OCI-LY1 (cell line): Measurements from ENCODE around the gene FAM151A.
"Not testable (repeated sequence)": the region's sequence is repeated elsewhere in the genome, so short reads cannot be mapped to it uniquely, and the experiment has no call there.

Source experiments
- H2AFZ ChIP-seq: fragments of 200-600 bp; sonication (generic), shearing (Covaris generic); 2 replicates; pipeline ENCODE4 v1.6.0; 2014; ENCODE audit warnings: antibody characterized with exemption, mild to moderate bottlenecking, low read length
- H3F3A ChIP-seq: fragments of 200-600 bp; sonication (generic), shearing (Covaris generic); 2 replicates; pipeline ENCODE4 v1.6.0; 2014; ENCODE audit warnings: mild to moderate bottlenecking, antibody characterized with exemption, low read length, moderate library complexity; ENCODE audit not compliant: insufficient read depth
- H3K27ac ChIP-seq: fragments of 200-600 bp; sonication (generic); 2 replicates; pipeline ENCODE4 v1.5.1; 2014; ENCODE audit warnings: low read length, mixed run types, mild to moderate bottlenecking, low read depth; ENCODE audit not compliant: poor library complexity, severe bottlenecking
- H3K27me3 ChIP-seq: fragments of 200-600 bp; sonication (generic); 2 replicates; pipeline ENCODE4 v1.6.0; 2014; ENCODE audit warnings: antibody characterized with exemption, mild to moderate bottlenecking, low read length, moderate library complexity; ENCODE audit not compliant: insufficient read depth
- H3K36me3 ChIP-seq: fragments of 200-600 bp; sonication (generic); 2 replicates; pipeline ENCODE4 v1.6.1; 2014; ENCODE audit warnings: mild to moderate bottlenecking, antibody characterized with exemption, low read length, moderate library complexity, mixed read lengths; ENCODE audit not compliant: insufficient read depth
- H3K4me1 ChIP-seq: fragments of 200-600 bp; sonication (generic); 2 replicates; pipeline ENCODE4 v1.5.1; 2014; ENCODE audit warnings: mild to moderate bottlenecking, low read length, moderate library complexity; ENCODE audit not compliant: insufficient read depth, severe bottlenecking
- H3K4me2 ChIP-seq: fragments of 200-600 bp; sonication (generic), shearing (Covaris generic); 2 replicates; pipeline ENCODE4 v1.6.1; 2014; ENCODE audit warnings: low read length
- H3K4me3 ChIP-seq: fragments of 200-600 bp; sonication (generic); 2 replicates; pipeline ENCODE4 v1.5.1; 2014; ENCODE audit warnings: low read length, low read depth, mild to moderate bottlenecking, mixed read lengths; ENCODE audit not compliant: poor library complexity, severe bottlenecking
- H3K79me2 ChIP-seq: fragments of 200-600 bp; shearing (Covaris generic); 2 replicates; pipeline ENCODE4 v1.6.1; 2016; ENCODE audit warnings: mixed run types, low read length, mixed read lengths; ENCODE audit not compliant: insufficient read depth
- H3K9ac ChIP-seq: fragments of 200-600 bp; sonication (generic), shearing (Covaris generic); 2 replicates; pipeline ENCODE4 v1.6.1; 2014; ENCODE audit warnings: mild to moderate bottlenecking, low read length, mixed read lengths
- H3K9me2 ChIP-seq: fragments of 200-600 bp; sonication (generic), shearing (Covaris generic); 2 replicates; pipeline ENCODE4 v1.6.1; 2014; ENCODE audit warnings: low read depth, mild to moderate bottlenecking, low read length, mixed read lengths
- H3K9me3 ChIP-seq: fragments of 200-600 bp; shearing (Covaris generic); 2 replicates; pipeline ENCODE4 v1.6.1; 2014; ENCODE audit warnings: low read length, mixed read lengths
- H4K20me1 ChIP-seq: fragments of 200-600 bp; sonication (generic), shearing (Covaris generic); 2 replicates; pipeline ENCODE4 v1.6.0; 2016; ENCODE audit warnings: mild to moderate bottlenecking, low read length; ENCODE audit not compliant: insufficient read depth
- CTCF ChIP-seq: fragments of 200-600 bp; sonication (generic), shearing (Covaris generic); IDR thresholded peaks from 2 replicates; pipeline ENCODE4 v1.5.1; 2017; ENCODE audit warnings: mild to moderate bottlenecking, antibody characterized with exemption, low read length, moderate library complexity, mixed read lengths
- EZH2 ChIP-seq: fragments of 200-600 bp; sonication (generic), shearing (Covaris generic); IDR thresholded peaks from 2 replicates; pipeline ENCODE4 v1.8.0; 2017; ENCODE audit warnings: borderline replicate concordance, mixed run types, mild to moderate bottlenecking, antibody characterized with exemption, low read length, moderate library complexity, mixed read lengths

Gene FAM151A

DNA sequence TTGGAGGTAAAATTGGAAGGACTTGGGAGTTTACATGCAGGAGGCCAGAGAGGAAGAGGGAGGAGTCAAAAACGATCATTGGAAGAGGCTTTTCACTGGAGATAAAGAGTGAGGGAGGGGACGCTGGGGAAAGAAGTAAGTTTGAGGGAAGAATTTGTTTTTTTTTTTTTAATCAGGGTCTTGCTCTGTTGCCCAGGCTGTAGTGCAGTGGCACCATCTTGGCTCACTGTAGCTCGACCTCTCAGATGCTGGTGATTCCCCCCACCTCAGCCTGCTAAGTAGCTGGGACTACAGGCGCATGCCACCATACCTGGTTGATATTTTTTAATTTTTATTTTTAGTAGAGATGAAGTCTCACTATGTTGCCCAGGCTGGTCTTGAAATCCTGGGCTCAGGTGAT, 17.0 kb upstream of the FAM151A start:
- H2AFZ ChIP-seq = no peak overlapping the region
- no peaks in the 10 kb centered on the region for H3K4me1 ChIP-seq
- H3K4me3 ChIP-seq = no peak overlapping the region
- no peaks in the 10 kb centered on the region; the same call in 1 of the 2 replicates for H3K36me3 ChIP-seq
- H3K9me2 ChIP-seq = no peaks in the 10 kb centered on the region
- no peaks in the 10 kb centered on the region for H3F3A ChIP-seq
- no peak overlapping the region for H3K9ac ChIP-seq
- peaks cover 7% of the 10 kb centered on the region; the same call in 1 of the 2 replicates for H3K9me3 ChIP-seq
- H3K27ac ChIP-seq = no peak overlapping the region
- H3K79me2 ChIP-seq = no peaks in the 10 kb centered on the region
- no peaks in the 10 kb centered on the region; the same call in 1 of the 2 replicates for H3K27me3 ChIP-seq
- no peak for TF ChIP-seq CTCF
- no peak for TF ChIP-seq EZH2
- no peak overlapping the region for H3K4me2 ChIP-seq
- H4K20me1 ChIP-seq = no peaks in the 10 kb centered on the region

DNA sequence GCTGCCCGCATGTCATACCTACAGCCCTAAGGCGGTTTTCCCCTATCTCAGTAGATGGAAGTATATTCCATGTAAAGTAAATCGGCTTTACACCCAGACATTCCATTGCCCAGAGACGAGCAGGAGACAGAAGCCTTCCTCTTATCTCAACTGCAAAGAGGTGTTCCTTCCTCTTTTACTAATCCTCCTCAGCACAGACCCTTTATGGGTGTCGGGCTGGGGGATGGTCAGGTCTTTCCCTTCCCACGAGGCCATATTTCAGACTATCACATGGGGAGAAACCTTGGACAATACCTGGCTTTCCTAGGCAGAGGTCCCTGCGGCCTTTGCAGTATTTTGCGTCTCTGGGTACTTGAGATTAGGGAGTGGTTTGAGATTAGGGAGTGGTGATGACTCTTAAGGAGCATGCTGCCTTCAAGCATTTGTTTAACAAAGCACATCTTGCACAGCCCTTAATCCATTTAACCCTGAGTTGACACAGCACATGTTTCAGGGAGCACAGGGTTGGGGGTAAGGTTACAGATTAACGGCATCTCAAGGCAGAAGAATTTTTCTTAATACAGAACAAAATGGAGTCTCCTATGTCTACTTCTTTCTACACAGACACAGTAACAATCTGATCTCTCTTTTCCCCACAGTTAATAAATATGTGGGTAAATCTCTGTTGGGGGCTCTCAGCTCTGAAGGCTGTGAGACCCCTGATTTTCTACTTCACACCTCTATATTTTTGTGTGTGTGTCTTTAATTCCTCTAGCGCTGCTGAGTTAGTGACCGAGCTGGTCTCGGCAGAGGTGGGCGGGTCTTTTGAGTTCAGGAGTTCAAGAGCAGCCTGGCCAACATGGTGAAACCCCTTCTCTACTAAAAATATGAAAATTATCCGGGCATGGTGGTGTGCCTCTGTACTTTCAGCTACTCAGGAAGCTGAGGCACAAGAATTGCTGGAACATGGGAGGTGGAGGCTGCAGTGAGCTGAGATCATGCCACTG, 13.4 kb upstream of the FAM151A start:
- not testable (repeated sequence) for H3K9ac ChIP-seq, H3K4me1 ChIP-seq, H3F3A ChIP-seq, H3K36me3 ChIP-seq, H3K79me2 ChIP-seq, H3K4me3 ChIP-seq, H3K9me2 ChIP-seq, H2AFZ ChIP-seq, H3K4me2 ChIP-seq, H3K9me3 ChIP-seq, H4K20me1 ChIP-seq, H3K27me3 ChIP-seq, H3K27ac ChIP-seq

DNA sequence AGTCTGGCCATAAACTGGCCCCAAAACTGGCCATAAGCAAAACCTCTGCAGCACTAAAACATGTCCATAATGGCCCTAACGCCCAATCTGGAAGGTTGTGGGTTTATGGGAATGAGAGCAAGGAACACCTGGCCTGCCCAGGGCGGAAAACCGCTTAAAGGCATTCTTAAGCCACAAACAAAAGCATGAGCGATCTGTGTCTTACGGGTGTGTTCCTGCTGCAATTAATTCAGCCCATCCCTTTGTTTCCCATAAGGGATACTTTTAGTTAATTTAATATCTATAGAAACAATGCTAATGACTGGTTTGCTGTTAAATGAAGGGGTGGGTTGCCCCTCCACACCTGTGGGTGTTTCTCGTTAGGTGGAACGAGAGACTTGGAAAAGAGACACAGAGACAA, 12.5 kb upstream of the FAM151A start:
- H3K79me2 ChIP-seq, H3K9me3 ChIP-seq, H3K36me3 ChIP-seq, H3K4me2 ChIP-seq, H3K9ac ChIP-seq, H3K4me3 ChIP-seq, H3K4me1 ChIP-seq, H2AFZ ChIP-seq, H3K27me3 ChIP-seq, H3K9me2 ChIP-seq, H3F3A ChIP-seq, H4K20me1 ChIP-seq, H3K27ac ChIP-seq: not testable (repeated sequence)

- no peak for TF ChIP-seq CTCF
- TF ChIP-seq EZH2 = no peak
- Histone ChIP-seq H3K27ac (no peak overlapping the region), H3K27me3 (no peaks in the 10 kb centered on the region; the same call in 1 of the 2 replicates), H3K4me1 (no peaks in the 10 kb centered on the region), H2AFZ (no peak overlapping the region), H3K36me3 (no peaks in the 10 kb centered on the region), H3K9me2 (no peaks in the 10 kb centered on the region), H3K4me2 (no peak overlapping the region), H3K4me3 (no peak overlapping the region), H3F3A (no peaks in the 10 kb centered on the region), H3K9me3 (no peaks in the 10 kb centered on the region), H4K20me1 (no peaks in the 10 kb centered on the region), H3K79me2 (no peaks in the 10 kb centered on the region), H3K9ac (no peak overlapping the region)
These were observed 3.9 kb upstream of the FAM151A start for GRCh38 chr1:54627196-54627595.
